Ishikawa (cell line): ENCODE measurements around the gene ZBTB6.

Experiments used
- CEBPB ChIP-seq: IDR thresholded peaks from 2 replicates; pipeline ENCODE4 v1.6.1; 2012
- CREB1 ChIP-seq: IDR thresholded peaks from 2 replicates; pipeline ENCODE4 v1.6.1; 2012; ENCODE audit warnings: low read depth
- EGR1 ChIP-seq: IDR thresholded peaks from 2 replicates; pipeline ENCODE4 v1.6.1; 2012
- EP300 ChIP-seq: IDR thresholded peaks from 2 replicates; pipeline ENCODE4 v1.6.1; 2012; ENCODE audit warnings: borderline replicate concordance
- FOXM1 ChIP-seq: IDR thresholded peaks from 2 replicates; pipeline ENCODE4 v1.6.1; 2012; ENCODE audit warnings: low read depth, borderline replicate concordance
- MAX ChIP-seq: IDR thresholded peaks from 2 replicates; pipeline ENCODE4 v1.6.1; 2012
- NFIC ChIP-seq: IDR thresholded peaks from 2 replicates; pipeline ENCODE4 v1.6.1; 2012
- RAD21 ChIP-seq: IDR thresholded peaks from 2 replicates; pipeline ENCODE4 v1.6.1; 2012; ENCODE audit warnings: low read depth
- TAF1 ChIP-seq: IDR thresholded peaks from 2 replicates; pipeline ENCODE4 v1.6.1; 2012; ENCODE audit warnings: low read depth, mild to moderate bottlenecking
- TCF12 ChIP-seq: IDR thresholded peaks from 2 replicates; pipeline ENCODE4 v1.6.1; 2012; ENCODE audit warnings: low read depth
- TEAD4 ChIP-seq: IDR thresholded peaks from 2 replicates; pipeline ENCODE4 v1.6.1; 2012
- YY1 ChIP-seq: IDR thresholded peaks from 2 replicates; pipeline ENCODE4 v1.6.1; 2012; ENCODE audit warnings: low read depth
- ZBTB7A ChIP-seq: IDR thresholded peaks from 2 replicates; pipeline ENCODE4 v1.6.1; 2012; ENCODE audit warnings: low read depth
- TF ChIP-seq, protein P1 (sequence below): IDR thresholded peaks from 2 replicates; pipeline ENCODE4 v1.6.1; 2012
- TF ChIP-seq, protein P2 (sequence below): IDR thresholded peaks from 2 replicates; pipeline ENCODE4 v1.6.1; 2012; ENCODE audit warnings: low read depth, mild to moderate bottlenecking

ZBTB6 gene

DNA sequence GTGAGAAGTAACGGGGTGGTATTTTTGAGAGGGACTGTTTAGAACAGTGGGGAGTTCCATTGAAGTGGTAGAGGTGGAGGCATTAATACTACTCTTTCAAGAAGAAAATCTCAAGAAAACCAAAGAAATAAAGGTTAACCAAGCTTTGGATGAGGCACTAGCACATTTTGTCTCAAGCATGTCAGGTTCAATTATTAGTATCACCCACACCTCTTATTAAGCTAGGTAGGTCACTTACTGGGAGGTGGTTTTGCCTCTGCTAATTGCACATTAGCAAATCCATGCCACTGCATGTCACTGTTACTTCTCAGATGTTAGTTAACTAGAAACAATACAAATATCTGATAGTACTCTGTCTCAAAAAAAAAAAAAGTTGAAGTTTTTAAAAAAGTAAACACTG is 37.9 kb upstream of the ZBTB6 start:
- TF ChIP-seq ZBTB7A (no peak), TEAD4 (no peak), YY1 (no peak), CEBPB (no peak), FOXM1 (no peak), CREB1 (no peak), NFIC (no peak), MAX (no peak), TAF1 (no peak)
- TF ChIP-seq, protein P1, sequence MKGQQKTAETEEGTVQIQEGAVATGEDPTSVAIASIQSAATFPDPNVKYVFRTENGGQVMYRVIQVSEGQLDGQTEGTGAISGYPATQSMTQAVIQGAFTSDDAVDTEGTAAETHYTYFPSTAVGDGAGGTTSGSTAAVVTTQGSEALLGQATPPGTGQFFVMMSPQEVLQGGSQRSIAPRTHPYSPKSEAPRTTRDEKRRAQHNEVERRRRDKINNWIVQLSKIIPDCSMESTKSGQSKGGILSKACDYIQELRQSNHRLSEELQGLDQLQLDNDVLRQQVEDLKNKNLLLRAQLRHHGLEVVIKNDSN, result no peak
- TF ChIP-seq, protein P2, sequence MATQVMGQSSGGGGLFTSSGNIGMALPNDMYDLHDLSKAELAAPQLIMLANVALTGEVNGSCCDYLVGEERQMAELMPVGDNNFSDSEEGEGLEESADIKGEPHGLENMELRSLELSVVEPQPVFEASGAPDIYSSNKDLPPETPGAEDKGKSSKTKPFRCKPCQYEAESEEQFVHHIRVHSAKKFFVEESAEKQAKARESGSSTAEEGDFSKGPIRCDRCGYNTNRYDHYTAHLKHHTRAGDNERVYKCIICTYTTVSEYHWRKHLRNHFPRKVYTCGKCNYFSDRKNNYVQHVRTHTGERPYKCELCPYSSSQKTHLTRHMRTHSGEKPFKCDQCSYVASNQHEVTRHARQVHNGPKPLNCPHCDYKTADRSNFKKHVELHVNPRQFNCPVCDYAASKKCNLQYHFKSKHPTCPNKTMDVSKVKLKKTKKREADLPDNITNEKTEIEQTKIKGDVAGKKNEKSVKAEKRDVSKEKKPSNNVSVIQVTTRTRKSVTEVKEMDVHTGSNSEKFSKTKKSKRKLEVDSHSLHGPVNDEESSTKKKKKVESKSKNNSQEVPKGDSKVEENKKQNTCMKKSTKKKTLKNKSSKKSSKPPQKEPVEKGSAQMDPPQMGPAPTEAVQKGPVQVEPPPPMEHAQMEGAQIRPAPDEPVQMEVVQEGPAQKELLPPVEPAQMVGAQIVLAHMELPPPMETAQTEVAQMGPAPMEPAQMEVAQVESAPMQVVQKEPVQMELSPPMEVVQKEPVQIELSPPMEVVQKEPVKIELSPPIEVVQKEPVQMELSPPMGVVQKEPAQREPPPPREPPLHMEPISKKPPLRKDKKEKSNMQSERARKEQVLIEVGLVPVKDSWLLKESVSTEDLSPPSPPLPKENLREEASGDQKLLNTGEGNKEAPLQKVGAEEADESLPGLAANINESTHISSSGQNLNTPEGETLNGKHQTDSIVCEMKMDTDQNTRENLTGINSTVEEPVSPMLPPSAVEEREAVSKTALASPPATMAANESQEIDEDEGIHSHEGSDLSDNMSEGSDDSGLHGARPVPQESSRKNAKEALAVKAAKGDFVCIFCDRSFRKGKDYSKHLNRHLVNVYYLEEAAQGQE, result no peak

GRCh38 chr9:122950263-122950662 is 37.1 kb upstream of the ZBTB6 start:
- TF ChIP-seq TEAD4 (no peak), NFIC (no peak)

GRCh38 chr9:122949696-122950095 is 36.6 kb upstream of the ZBTB6 start:
- no peak for TF ChIP-seq CEBPB
- TF ChIP-seq TEAD4, result no peak

GRCh38 chr9:122948313-122948712 is 35.2 kb upstream of the ZBTB6 start:
- TF ChIP-seq FOXM1, result no peak
- TF ChIP-seq CEBPB, result no peak
- TF ChIP-seq YY1, result no peak
- no peak for TF ChIP-seq TAF1
- no peak for TF ChIP-seq MAX
- no peak for TF ChIP-seq NFIC
- TF ChIP-seq, protein P2, result no peak
- TF ChIP-seq ZBTB7A, result no peak
- no peak for TF ChIP-seq EGR1
- no peak for TF ChIP-seq TCF12
- TF ChIP-seq RAD21, result no peak
- TF ChIP-seq, protein P1, result no peak
- TF ChIP-seq TEAD4, result no peak
- TF ChIP-seq EP300, result no peak
- TF ChIP-seq CREB1, result no peak

GRCh38 chr9:122946461-122947005 is 33.4 kb upstream of the ZBTB6 start:
- TF ChIP-seq ZBTB7A (no peak), FOXM1 (no peak), YY1 (no peak), TCF12 (no peak), NFIC (no peak), CREB1 (no peak), EGR1 (no peak), TEAD4 (no peak), TAF1 (no peak), MAX (no peak), RAD21 (no peak), CEBPB (no peak), EP300 (no peak)
- TF ChIP-seq, protein P1, result no peak
- TF ChIP-seq, protein P2, result no peak
